ENCODE data around the gene SPI1. TPM values are rescaled to one million over a fixed set of nuclear protein-coding genes. Genes with fewer than 3 reads are reported as not detected.

Gene SPI1
- total RNA-seq, 1 experiment from 2014 or later, result not detected

DNA sequence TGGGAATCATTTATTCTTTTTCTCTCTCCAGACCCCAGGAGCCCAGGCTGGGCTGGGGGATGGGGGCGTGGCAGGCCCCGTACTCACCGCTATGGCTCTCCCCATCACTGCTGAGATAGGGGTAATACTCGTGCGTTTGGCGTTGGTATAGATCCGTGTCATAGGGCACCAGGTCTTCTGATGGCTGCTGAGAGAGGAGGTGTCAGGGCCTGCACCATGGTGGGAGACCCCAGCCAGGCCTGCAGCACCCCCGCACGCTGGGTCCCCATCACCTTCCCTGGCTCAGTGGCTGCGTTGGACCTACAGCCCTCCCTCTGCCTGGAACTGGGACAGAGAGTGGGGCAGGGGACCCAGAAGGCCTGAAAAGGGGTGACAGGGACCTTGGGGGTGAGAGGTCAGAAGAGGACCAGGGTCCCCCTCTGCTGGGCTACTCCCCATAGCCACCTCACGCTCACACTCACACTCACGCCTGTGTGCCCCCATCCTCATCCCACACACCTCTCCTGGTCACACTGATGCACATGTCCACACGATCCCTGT lies 2.7 kb downstream of the SPI1 start:
- H3K27ac Mint-ChIP-seq (ENCODE audit: unreplicated experiment), result no peak overlapping the region

DNA sequence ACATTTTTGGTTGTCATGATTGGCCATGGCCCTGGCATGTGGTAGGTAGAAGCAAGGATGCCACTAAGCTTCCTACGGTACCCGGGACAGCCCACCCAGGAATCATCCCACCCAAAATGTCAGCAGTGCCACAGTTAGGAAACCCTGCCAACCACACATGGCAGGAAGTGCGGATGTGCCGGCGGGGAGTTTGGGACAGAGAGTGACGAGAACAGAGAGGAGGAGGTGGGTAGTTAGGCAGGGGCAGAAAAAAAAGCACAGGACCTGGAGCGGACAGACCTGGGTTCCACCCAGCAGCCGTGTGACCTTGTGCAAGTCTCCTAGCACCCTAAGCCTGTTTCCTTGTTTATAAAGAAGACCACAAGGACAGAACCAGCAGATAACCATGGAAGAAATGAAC lies 3.3 kb downstream of the SPI1 start:
- peaks cover 4% of the 10 kb centered on the region; the same call in 1 of the 2 replicates for H3K4me1 ChIP-seq
- Mint-ChIP-seq H3K27me3 (ENCODE audit: insufficient read depth, unreplicated experiment) (no peaks in the 10 kb centered on the region), H3K27ac (ENCODE audit: unreplicated experiment) (no peak overlapping the region), H3K9me3 (ENCODE audit: unreplicated experiment) (no peaks in the 10 kb centered on the region), H3K4me3 (ENCODE audit: unreplicated experiment) (no peak overlapping the region), H3K4me1 (ENCODE audit: low read depth, unreplicated experiment) (peaks cover 7% of the 10 kb centered on the region), H3K36me3 (ENCODE audit: insufficient read depth, unreplicated experiment) (no peaks in the 10 kb centered on the region)
- DNase-seq, result no peak
- TF ChIP-seq, protein P1, sequence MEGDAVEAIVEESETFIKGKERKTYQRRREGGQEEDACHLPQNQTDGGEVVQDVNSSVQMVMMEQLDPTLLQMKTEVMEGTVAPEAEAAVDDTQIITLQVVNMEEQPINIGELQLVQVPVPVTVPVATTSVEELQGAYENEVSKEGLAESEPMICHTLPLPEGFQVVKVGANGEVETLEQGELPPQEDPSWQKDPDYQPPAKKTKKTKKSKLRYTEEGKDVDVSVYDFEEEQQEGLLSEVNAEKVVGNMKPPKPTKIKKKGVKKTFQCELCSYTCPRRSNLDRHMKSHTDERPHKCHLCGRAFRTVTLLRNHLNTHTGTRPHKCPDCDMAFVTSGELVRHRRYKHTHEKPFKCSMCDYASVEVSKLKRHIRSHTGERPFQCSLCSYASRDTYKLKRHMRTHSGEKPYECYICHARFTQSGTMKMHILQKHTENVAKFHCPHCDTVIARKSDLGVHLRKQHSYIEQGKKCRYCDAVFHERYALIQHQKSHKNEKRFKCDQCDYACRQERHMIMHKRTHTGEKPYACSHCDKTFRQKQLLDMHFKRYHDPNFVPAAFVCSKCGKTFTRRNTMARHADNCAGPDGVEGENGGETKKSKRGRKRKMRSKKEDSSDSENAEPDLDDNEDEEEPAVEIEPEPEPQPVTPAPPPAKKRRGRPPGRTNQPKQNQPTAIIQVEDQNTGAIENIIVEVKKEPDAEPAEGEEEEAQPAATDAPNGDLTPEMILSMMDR (IDR thresholded peaks at IDR 0.05; ENCODE audit: insufficient read depth in 1 of 2, low read depth in 1 of 2, low read length in 1 of 2, severe bottlenecking in 1 of 2, unreplicated experiment in 1 of 2), result no peak
- intact Hi-C loops (cut with micrococcal nuclease; ENCODE audit: unreplicated experiment), result loop anchor here (10.0 kb wide), 1 partner anchor 480 kb away; no protein-coding TSS in a partner anchor
- H3K4me3 ChIP-seq (ENCODE audit: low read depth, low read length), result no peak overlapping the region
- ChIA-PET POLR2A (no interaction called here), CTCF (interaction anchor here (0.8 to 1.2 kb wide), 3 partner anchors 54 to 478 kb away, joined by 3 to 4 read pairs (median 3); no protein-coding TSS in a partner anchor)
- no peaks in the 10 kb centered on the region for H3K27me3 ChIP-seq (replicated peaks; ENCODE audit: control insufficient read depth, insufficient read depth, low read length)
- no TSS peak for BruUV-seq (replicated peaks)
- no peaks in the 10 kb centered on the region for H3K9me3 ChIP-seq
- no peaks in the 10 kb centered on the region for H3K36me3 ChIP-seq (ENCODE audit: control insufficient read depth, insufficient read depth, low read length)

More for the DNA sequence above, 2.7 kb downstream of the SPI1 start:
- Mint-ChIP-seq H3K4me3 (ENCODE audit: unreplicated experiment) (no peak overlapping the region), H3K4me1 (ENCODE audit: low read depth, unreplicated experiment) (peaks cover 7% of the 10 kb centered on the region), H3K36me3 (ENCODE audit: insufficient read depth, unreplicated experiment) (no peaks in the 10 kb centered on the region), H3K9me3 (ENCODE audit: unreplicated experiment) (no peaks in the 10 kb centered on the region), H3K27me3 (ENCODE audit: insufficient read depth, unreplicated experiment) (no peaks in the 10 kb centered on the region)
- ChIA-PET CTCF (no interaction called here), POLR2A (no interaction called here)
- TF ChIP-seq, protein P1 (IDR thresholded peaks at IDR 0.05; ENCODE audit: insufficient read depth in 1 of 2, low read depth in 1 of 2, low read length in 1 of 2, severe bottlenecking in 1 of 2, unreplicated experiment in 1 of 2), result no peak
- intact Hi-C loops (cut with micrococcal nuclease; ENCODE audit: unreplicated experiment), result loop anchor here (10.0 kb wide), 1 partner anchor 479 kb away; no protein-coding TSS in a partner anchor
- H3K4me3 ChIP-seq (ENCODE audit: low read depth, low read length), result no peak overlapping the region
- no peaks in the 10 kb centered on the region for H3K36me3 ChIP-seq (ENCODE audit: control insufficient read depth, insufficient read depth, low read length)
- DNase-seq, result no peak
- peaks cover 4% of the 10 kb centered on the region; the same call in 1 of the 2 replicates for H3K4me1 ChIP-seq
- H3K9me3 ChIP-seq, result no peaks in the 10 kb centered on the region
- no peaks in the 10 kb centered on the region for H3K27me3 ChIP-seq (replicated peaks; ENCODE audit: control insufficient read depth, insufficient read depth, low read length)
- BruUV-seq (replicated peaks), result no TSS peak

DNA sequence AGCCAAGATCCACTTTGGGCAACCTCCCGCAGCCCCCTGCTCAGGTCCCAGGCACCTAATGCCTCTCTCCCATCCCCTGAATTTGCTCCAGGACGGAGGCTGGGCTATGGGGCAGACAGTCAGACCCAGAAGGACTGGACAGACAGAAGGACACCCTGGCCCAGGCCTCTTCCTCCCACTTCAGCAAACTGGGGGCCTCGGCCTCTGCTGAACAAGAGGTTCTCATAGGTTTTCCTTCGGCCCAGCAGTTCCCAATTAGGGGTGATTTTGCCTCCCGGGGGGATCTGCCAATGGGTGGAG lies 3.7 kb downstream of the SPI1 start:
- H3K4me1 Mint-ChIP-seq (ENCODE audit: low read depth, unreplicated experiment), result peaks cover 7% of the 10 kb centered on the region
- Histone ChIP-seq H3K4me1 (peaks cover 4% of the 10 kb centered on the region; the same call in 1 of the 2 replicates), H3K27me3 (replicated peaks; ENCODE audit: control insufficient read depth, insufficient read depth, low read length) (no peaks in the 10 kb centered on the region), H3K9me3 (no peaks in the 10 kb centered on the region), H3K4me3 (ENCODE audit: low read depth, low read length) (no peak overlapping the region), H3K36me3 (ENCODE audit: control insufficient read depth, insufficient read depth, low read length) (no peaks in the 10 kb centered on the region)
- H3K4me3 Mint-ChIP-seq (ENCODE audit: unreplicated experiment), result no peak overlapping the region
- no peak for DNase-seq
- no peak overlapping the region for H3K27ac Mint-ChIP-seq (ENCODE audit: unreplicated experiment)
- no peaks in the 10 kb centered on the region for H3K27me3 Mint-ChIP-seq (ENCODE audit: insufficient read depth, unreplicated experiment)
- no TSS peak for BruUV-seq (replicated peaks)
- intact Hi-C loops (cut with micrococcal nuclease; ENCODE audit: unreplicated experiment), result loop anchor here (1.0 to 10.0 kb wide), 4 partner anchors 34 to 480 kb away; partner anchors contain the start of gene SLC39A13
- CTCF ChIA-PET, result interaction anchor here (0.7 to 1.2 kb wide), 7 partner anchors 33 to 479 kb away, joined by 3 to 5 read pairs (median 3); partner anchors contain the start of gene PSMC3
- no peaks in the 10 kb centered on the region for H3K36me3 Mint-ChIP-seq (ENCODE audit: insufficient read depth, unreplicated experiment)
- TF ChIP-seq, protein P1 (IDR thresholded peaks at IDR 0.05; ENCODE audit: insufficient read depth in 1 of 2, low read depth in 1 of 2, low read length in 1 of 2, severe bottlenecking in 1 of 2, unreplicated experiment in 1 of 2), result no peak
- no peaks in the 10 kb centered on the region for H3K9me3 Mint-ChIP-seq (ENCODE audit: unreplicated experiment)
- POLR2A ChIA-PET, result no interaction called here

Measured in Caco-2 (cell line).